ENCODE measurements around the gene BCL6. TPM values are rescaled to one million over a fixed set of nuclear protein-coding genes. Genes with fewer than 3 reads are reported as not detected.

BCL6 gene
- total RNA-seq, 1 donor from 2014 or later: 20.3 TPM

DNA sequence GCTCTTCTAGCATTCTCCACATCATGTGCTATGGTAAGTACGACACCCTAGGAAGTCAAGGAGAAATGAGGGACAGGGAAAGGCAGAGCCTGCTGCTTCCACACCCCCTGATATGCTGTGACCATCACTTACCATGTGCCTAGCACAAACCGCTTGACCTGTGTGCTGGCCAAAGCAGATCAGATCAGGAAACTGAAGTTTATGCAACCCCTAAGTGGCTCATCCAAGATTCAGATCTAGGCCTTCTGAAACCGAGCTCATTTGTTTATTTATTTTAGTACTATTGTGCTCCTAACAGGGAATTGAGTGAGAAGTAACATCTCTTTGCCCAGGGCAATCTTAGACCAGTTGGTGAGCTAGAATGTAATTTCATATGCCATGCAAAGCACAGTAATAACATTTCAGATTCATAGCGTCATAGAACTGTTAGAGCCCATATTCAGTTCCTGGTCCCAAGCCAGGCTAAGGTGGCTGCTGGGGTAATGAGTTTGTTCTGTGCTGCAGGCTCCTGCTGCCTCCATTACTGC lies 42.7 kb downstream of the BCL6 start, which contains the start of gene RTP2:
Gene RTP2 (minus strand): TSS at position 51 of the 527 bp plus-strand sequence. CDS start 429 bp downstream, outside the sequence.
- Mint-ChIP-seq H3K36me3 (no peaks in the 10 kb centered on the region), H3K9me3 (no peaks in the 10 kb centered on the region), H3K4me1 (no peaks in the 10 kb centered on the region), H3K27ac (no peak within 1 kb of the TSS), H3K4me3 (no peak within 1 kb of the TSS), H3K27me3 (ENCODE audit: insufficient read depth, low read depth) (peaks cover 4% of the 10 kb centered on the region)
- H3K4me3 ChIP-seq: no peak within 1 kb of the TSS
- no peaks in the 10 kb centered on the region for H3F3A ChIP-seq (ENCODE audit: low read depth)
- no peaks in the 10 kb centered on the region for H3K4me1 ChIP-seq
- no peak within 1 kb of the TSS for H3K27ac ChIP-seq
- DNase-seq (ENCODE audit: low spot score): no peak
- no peak for TF ChIP-seq EZH2phosphoT487 (IDR thresholded peaks at IDR 0.05)
- no peak for TF ChIP-seq EZH2 (IDR thresholded peaks at IDR 0.05)
- TF ChIP-seq, protein P1, sequence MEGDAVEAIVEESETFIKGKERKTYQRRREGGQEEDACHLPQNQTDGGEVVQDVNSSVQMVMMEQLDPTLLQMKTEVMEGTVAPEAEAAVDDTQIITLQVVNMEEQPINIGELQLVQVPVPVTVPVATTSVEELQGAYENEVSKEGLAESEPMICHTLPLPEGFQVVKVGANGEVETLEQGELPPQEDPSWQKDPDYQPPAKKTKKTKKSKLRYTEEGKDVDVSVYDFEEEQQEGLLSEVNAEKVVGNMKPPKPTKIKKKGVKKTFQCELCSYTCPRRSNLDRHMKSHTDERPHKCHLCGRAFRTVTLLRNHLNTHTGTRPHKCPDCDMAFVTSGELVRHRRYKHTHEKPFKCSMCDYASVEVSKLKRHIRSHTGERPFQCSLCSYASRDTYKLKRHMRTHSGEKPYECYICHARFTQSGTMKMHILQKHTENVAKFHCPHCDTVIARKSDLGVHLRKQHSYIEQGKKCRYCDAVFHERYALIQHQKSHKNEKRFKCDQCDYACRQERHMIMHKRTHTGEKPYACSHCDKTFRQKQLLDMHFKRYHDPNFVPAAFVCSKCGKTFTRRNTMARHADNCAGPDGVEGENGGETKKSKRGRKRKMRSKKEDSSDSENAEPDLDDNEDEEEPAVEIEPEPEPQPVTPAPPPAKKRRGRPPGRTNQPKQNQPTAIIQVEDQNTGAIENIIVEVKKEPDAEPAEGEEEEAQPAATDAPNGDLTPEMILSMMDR (IDR thresholded peaks at IDR 0.05): no peak
- no peaks in the 10 kb centered on the region for H3K27me3 ChIP-seq
- H2AFZ ChIP-seq (replicated peaks): no peak within 1 kb of the TSS
- H3K4me2 ChIP-seq: no peak within 1 kb of the TSS
- H3K36me3 ChIP-seq: no peaks in the 10 kb centered on the region
- no peaks in the 10 kb centered on the region for H3K79me2 ChIP-seq (ENCODE audit: low read depth)
- no peaks in the 10 kb centered on the region for H3K9me3 ChIP-seq (ENCODE audit: low read depth)
- H4K20me1 ChIP-seq (ENCODE audit: low read depth): no peaks in the 10 kb centered on the region
- no peak within 1 kb of the TSS for H3K9ac ChIP-seq

DNA sequence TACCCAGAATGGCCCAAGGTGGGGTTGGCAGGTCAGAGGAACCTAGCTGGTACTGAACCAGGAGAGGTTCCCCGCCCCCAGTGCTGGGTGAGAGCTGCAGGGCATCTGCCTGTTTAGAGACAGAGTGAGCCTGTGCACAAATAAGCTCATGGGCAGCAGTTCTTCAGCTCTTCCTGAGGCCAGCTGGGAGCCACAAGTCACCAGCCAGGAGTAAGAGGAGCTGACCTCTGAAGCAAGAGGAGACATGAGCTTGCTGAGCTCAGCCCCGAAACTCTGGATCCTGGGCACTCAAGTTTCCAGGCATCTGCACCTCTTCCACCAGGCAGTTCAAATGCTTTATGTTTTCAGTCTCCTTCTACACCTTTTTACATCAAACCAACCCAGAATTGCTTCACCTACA lies 45.0 kb downstream of the BCL6 start:
- Mint-ChIP-seq H3K9me3 (no peaks in the 10 kb centered on the region), H3K27ac (no peak overlapping the region), H3K36me3 (no peaks in the 10 kb centered on the region), H3K4me1 (no peaks in the 10 kb centered on the region), H3K27me3 (ENCODE audit: insufficient read depth, low read depth) (peaks cover 7% of the 10 kb centered on the region), H3K4me3 (no peak overlapping the region)
- H3K4me3 ChIP-seq: no peak overlapping the region
- no peaks in the 10 kb centered on the region for H3K9me3 ChIP-seq (ENCODE audit: low read depth)
- no peak for DNase-seq (ENCODE audit: low spot score)
- H2AFZ ChIP-seq (replicated peaks): no peak overlapping the region
- H3K79me2 ChIP-seq (ENCODE audit: low read depth): no peaks in the 10 kb centered on the region
- H3K4me2 ChIP-seq: no peak overlapping the region
- no peaks in the 10 kb centered on the region for H3K27me3 ChIP-seq
- H3K4me1 ChIP-seq: no peaks in the 10 kb centered on the region
- H3F3A ChIP-seq (ENCODE audit: low read depth): no peaks in the 10 kb centered on the region
- H3K36me3 ChIP-seq: no peaks in the 10 kb centered on the region
- no peak overlapping the region for H3K9ac ChIP-seq
- TF ChIP-seq EZH2phosphoT487 (IDR thresholded peaks at IDR 0.05) (no peak), EZH2 (IDR thresholded peaks at IDR 0.05) (no peak)
- TF ChIP-seq, protein P1 (IDR thresholded peaks at IDR 0.05): no peak
- no peaks in the 10 kb centered on the region for H4K20me1 ChIP-seq (ENCODE audit: low read depth)
- H3K27ac ChIP-seq: no peak overlapping the region

GRCh38 chr3:187698499-187699399 lies 46.5 kb downstream of the BCL6 start:
- TF ChIP-seq EZH2phosphoT487 (IDR thresholded peaks at IDR 0.05): no peak
- TF ChIP-seq EZH2 (IDR thresholded peaks at IDR 0.05): no peak
- TF ChIP-seq, protein P1 (IDR thresholded peaks at IDR 0.05): no peak
- no peaks in the 10 kb centered on the region for H3F3A ChIP-seq (ENCODE audit: low read depth)
- H3K9me3 ChIP-seq (ENCODE audit: low read depth): no peaks in the 10 kb centered on the region
- Mint-ChIP-seq H3K27ac (no peak overlapping the region), H3K4me3 (no peak overlapping the region), H3K4me1 (no peaks in the 10 kb centered on the region), H3K9me3 (no peaks in the 10 kb centered on the region), H3K27me3 (ENCODE audit: insufficient read depth, low read depth) (peaks cover 12% of the 10 kb centered on the region), H3K36me3 (no peaks in the 10 kb centered on the region)
- no peak for DNase-seq (ENCODE audit: low spot score)
- H3K4me1 ChIP-seq: no peaks in the 10 kb centered on the region
- no peak overlapping the region for H3K4me2 ChIP-seq
- no peaks in the 10 kb centered on the region for H3K36me3 ChIP-seq
- no peak overlapping the region for H3K27ac ChIP-seq
- no peaks in the 10 kb centered on the region for H3K79me2 ChIP-seq (ENCODE audit: low read depth)
- H4K20me1 ChIP-seq (ENCODE audit: low read depth): no peaks in the 10 kb centered on the region
- no peaks in the 10 kb centered on the region for H3K27me3 ChIP-seq
- no peak overlapping the region for H2AFZ ChIP-seq (replicated peaks)
- no peak overlapping the region for H3K9ac ChIP-seq
- H3K4me3 ChIP-seq: no peak overlapping the region
